Ectodermal cell (in vitro differentiated cells): ENCODE measurements around the gene FOXG1.

ENCODE experiments used
- H3K27ac ChIP-seq: 2 replicates; pipeline ENCODE4 v1.7.0; 2013; ENCODE audit warnings: mild to moderate bottlenecking, low read depth, low read length; ENCODE audit not compliant: insufficient read depth, poor library complexity, severe bottlenecking
- H3K27me3 ChIP-seq: 2 replicates; pipeline ENCODE4 v1.7.0; 2013; ENCODE audit warnings: mild to moderate bottlenecking, low read length; ENCODE audit not compliant: insufficient read depth, control insufficient read depth, poor library complexity, severe bottlenecking
- H3K36me3 ChIP-seq: one replicate; pipeline ENCODE4 v1.7.0; 2013; ENCODE audit warnings: low read length; ENCODE audit not compliant: control insufficient read depth, insufficient read depth
- H3K4me1 ChIP-seq: one replicate; pipeline ENCODE4 v1.7.0; 2013; ENCODE audit warnings: low read length; ENCODE audit not compliant: control insufficient read depth, insufficient read depth
- H3K4me3 ChIP-seq: 2 replicates; pipeline ENCODE4 v1.7.0; 2013; ENCODE audit warnings: low read depth, low read length, control low read depth; ENCODE audit not compliant: insufficient read depth
- H3K9me3 ChIP-seq: 2 replicates; pipeline ENCODE4 v1.7.0; 2013; ENCODE audit warnings: mild to moderate bottlenecking, low read length, moderate library complexity; ENCODE audit not compliant: control insufficient read depth
- WGBS, 2 experiments: methylation state at CpG; one replicate each; pipeline ENCODE4 v1.1.7; 2013; ENCODE audit warnings: missing lambda C conversion rate in 2 of 2; 5-methylcytosine and 5-hydroxymethylcytosine counted together

FOXG1 gene

GRCh38 chr14:28755198-28755815 lies 11.3 kb upstream of the FOXG1 start:
- H3K27me3 ChIP-seq = peaks cover 70% of the 10 kb centered on the region
- H3K4me3 ChIP-seq = no peak overlapping the region
- 6% methylated on average over 12 to 14 of the region's 14 CpGs for WGBS, 2 experiments
- no peaks in the 10 kb centered on the region for H3K9me3 ChIP-seq
- peaks cover 5% of the 10 kb centered on the region for H3K4me1 ChIP-seq
- H3K27ac ChIP-seq = no peak overlapping the region
- H3K36me3 ChIP-seq = no peaks in the 10 kb centered on the region

- WGBS, 2 experiments = 12 to 14% methylated on average over 3 of the region's 3 CpGs
- no peak overlapping the region for H3K4me3 ChIP-seq
- peaks cover 5% of the 10 kb centered on the region for H3K4me1 ChIP-seq
- no peaks in the 10 kb centered on the region for H3K36me3 ChIP-seq
- no peak overlapping the region for H3K27ac ChIP-seq
- peaks cover 76% of the 10 kb centered on the region for H3K27me3 ChIP-seq
- H3K9me3 ChIP-seq = no peaks in the 10 kb centered on the region
Measured at GRCh38 chr14:28755884-28756268, 10.7 kb upstream of the FOXG1 start.

GRCh38 chr14:28756269-28756883 lies 10.2 kb upstream of the FOXG1 start:
- Histone ChIP-seq H3K4me1 (peaks cover 5% of the 10 kb centered on the region), H3K36me3 (no peaks in the 10 kb centered on the region), H3K27ac (no peak overlapping the region), H3K27me3 (peaks cover 81% of the 10 kb centered on the region), H3K4me3 (no peak overlapping the region), H3K9me3 (no peaks in the 10 kb centered on the region)
- 3 to 6% methylated on average over 14 to 16 of the region's 18 CpGs for WGBS, 2 experiments

- no peaks in the 10 kb centered on the region for H3K36me3 ChIP-seq
- no peaks in the 10 kb centered on the region for H3K9me3 ChIP-seq
- no peak overlapping the region for H3K4me3 ChIP-seq
- H3K27me3 ChIP-seq = peaks cover 87% of the 10 kb centered on the region
- peaks cover 5% of the 10 kb centered on the region for H3K4me1 ChIP-seq
- H3K27ac ChIP-seq = no peak overlapping the region
- 1 to 3% methylated on average over 23 of the region's 23 CpGs for WGBS, 2 experiments
Measured at GRCh38 chr14:28756884-28757570, 9.6 kb upstream of the FOXG1 start.

GRCh38 chr14:28757786-28758185 lies 8.8 kb upstream of the FOXG1 start:
- no peaks in the 10 kb centered on the region for H3K9me3 ChIP-seq
- no peaks in the 10 kb centered on the region for H3K36me3 ChIP-seq
- peaks cover 95% of the 10 kb centered on the region for H3K27me3 ChIP-seq
- peaks cover 5% of the 10 kb centered on the region for H3K4me1 ChIP-seq
- H3K4me3 ChIP-seq = no peak overlapping the region
- H3K27ac ChIP-seq = no peak overlapping the region
- 18 to 19% methylated on average over 6 to 7 of the region's 7 CpGs for WGBS, 2 experiments

- WGBS, 2 experiments = 2 to 7% methylated on average over 10 to 11 of the region's 12 CpGs
- peaks cover 97% of the 10 kb centered on the region for H3K27me3 ChIP-seq
- no peaks in the 10 kb centered on the region for H3K9me3 ChIP-seq
- no peaks in the 10 kb centered on the region for H3K36me3 ChIP-seq
- H3K27ac ChIP-seq = no peak overlapping the region
- no peak overlapping the region for H3K4me3 ChIP-seq
- peaks cover 5% of the 10 kb centered on the region for H3K4me1 ChIP-seq
Measured at GRCh38 chr14:28758253-28758884, 8.2 kb upstream of the FOXG1 start.

- no peaks in the 10 kb centered on the region for H3K9me3 ChIP-seq
- WGBS, 2 experiments = 0 to 2% methylated on average over 27 to 30 of the region's 30 CpGs
- H3K36me3 ChIP-seq = no peaks in the 10 kb centered on the region
- no peak overlapping the region for H3K4me3 ChIP-seq
- H3K27ac ChIP-seq = no peak overlapping the region
- peaks cover 100% of the 10 kb centered on the region for H3K27me3 ChIP-seq
- H3K4me1 ChIP-seq = peaks cover 5% of the 10 kb centered on the region
Measured at GRCh38 chr14:28758885-28759652, 7.5 kb upstream of the FOXG1 start.

GRCh38 chr14:28759653-28760313 lies 6.8 kb upstream of the FOXG1 start:
- Histone ChIP-seq H3K27me3 (peaks cover 100% of the 10 kb centered on the region), H3K36me3 (no peaks in the 10 kb centered on the region), H3K4me3 (no peak overlapping the region), H3K9me3 (no peaks in the 10 kb centered on the region), H3K27ac (no peak overlapping the region), H3K4me1 (peaks cover 5% of the 10 kb centered on the region)
- WGBS, 2 experiments = 1% methylated on average over 36 of the region's 36 CpGs

GRCh38 chr14:28760431-28760996 lies 6.1 kb upstream of the FOXG1 start:
- Histone ChIP-seq H3K4me1 (peaks cover 8% of the 10 kb centered on the region), H3K36me3 (no peaks in the 10 kb centered on the region), H3K9me3 (no peaks in the 10 kb centered on the region), H3K27me3 (peaks cover 100% of the 10 kb centered on the region), H3K27ac (no peak overlapping the region), H3K4me3 (no peak overlapping the region)
- 18 to 19% methylated on average over 9 of the region's 9 CpGs for WGBS, 2 experiments
